ENCODE measurements around the gene STX10.

STX10 gene

GRCh38 chr19:13155472-13156359, 5.5 kb upstream of the STX10 start:
- H3K4me3 Mint-ChIP-seq: peak overlapping the region; percentile 95 to 100 (median 100)
- H3K27me3 Mint-ChIP-seq (ENCODE audit: low read depth): peaks cover 5% of the 10 kb centered on the region

GRCh38 chr19:13154911-13155471, 4.8 kb upstream of the STX10 start:
- Mint-ChIP-seq H3K27ac (peak overlapping the region; percentile 94 to 98 (median 95)), H3K9me3 (no peaks in the 10 kb centered on the region), H3K4me1 (peaks cover 11% of the 10 kb centered on the region), H3K36me3 (ENCODE audit: low read depth) (peaks cover 11% of the 10 kb centered on the region), H3K4me3 (peak overlapping the region; percentile 95 to 100 (median 100)), H3K27me3 (ENCODE audit: low read depth) (peaks cover 5% of the 10 kb centered on the region)
- peak in 1 of 3 experiments; percentile 18 for TF ChIP-seq CTCF (IDR thresholded peaks at IDR 0.05; ENCODE audit: unreplicated experiment in 3 of 3)

More at GRCh38 chr19:13155472-13156359, 5.5 kb upstream of the STX10 start:
- TF ChIP-seq CTCF (IDR thresholded peaks at IDR 0.05; ENCODE audit: unreplicated experiment in 3 of 3): no peak
- Mint-ChIP-seq H3K36me3 (ENCODE audit: low read depth) (peaks cover 11% of the 10 kb centered on the region), H3K27ac (peak overlapping the region; percentile 94 to 98 (median 95)), H3K9me3 (no peaks in the 10 kb centered on the region), H3K4me1 (peaks cover 11% of the 10 kb centered on the region)

GRCh38 chr19:13154241-13154778, 4.1 kb upstream of the STX10 start:
- peaks cover 15% of the 10 kb centered on the region for H3K4me1 Mint-ChIP-seq

GRCh38 chr19:13153569-13154240, 3.5 kb upstream of the STX10 start:
- Mint-ChIP-seq H3K27me3 (ENCODE audit: low read depth) (peaks cover 5% of the 10 kb centered on the region), H3K36me3 (ENCODE audit: low read depth) (peaks cover 11% of the 10 kb centered on the region), H3K4me1 (peaks cover 17% of the 10 kb centered on the region), H3K4me3 (peak overlapping the region; percentile 95 to 100 (median 100)), H3K27ac (peak overlapping the region; percentile 95 to 100 (median 96)), H3K9me3 (no peaks in the 10 kb centered on the region)
- peak in 2 of 3 experiments; percentile 7 to 20 for TF ChIP-seq CTCF (IDR thresholded peaks at IDR 0.05; ENCODE audit: unreplicated experiment in 3 of 3)

More at GRCh38 chr19:13154241-13154778, 4.1 kb upstream of the STX10 start:
- Mint-ChIP-seq H3K9me3 (no peaks in the 10 kb centered on the region), H3K4me3 (peak overlapping the region; percentile 95 to 100 (median 100)), H3K27ac (peak overlapping the region; percentile 94 to 98 (median 95)), H3K27me3 (ENCODE audit: low read depth) (peaks cover 5% of the 10 kb centered on the region), H3K36me3 (ENCODE audit: low read depth) (peaks cover 11% of the 10 kb centered on the region)
- no peak for TF ChIP-seq CTCF (IDR thresholded peaks at IDR 0.05; ENCODE audit: unreplicated experiment in 3 of 3)

- Mint-ChIP-seq H3K9me3 (no peaks in the 10 kb centered on the region), H3K4me3 (peak overlapping the region; percentile 95 to 100 (median 100)), H3K4me1 (peaks cover 17% of the 10 kb centered on the region), H3K27me3 (ENCODE audit: low read depth) (peaks cover 5% of the 10 kb centered on the region), H3K36me3 (ENCODE audit: low read depth) (peaks cover 11% of the 10 kb centered on the region), H3K27ac (peak overlapping the region; percentile 95 to 100 (median 96))
- peak; percentile 15 to 36 (median 15) for TF ChIP-seq CTCF (IDR thresholded peaks at IDR 0.05; ENCODE audit: unreplicated experiment in 3 of 3)
Measured at GRCh38 chr19:13152974-13153568, 2.9 kb upstream of the STX10 start.
